ENCODE measurements around the gene ABCD1. TPM values are rescaled to one million over a fixed set of nuclear protein-coding genes. Genes with fewer than 3 reads are reported as not detected.

ABCD1 gene
- polyA plus RNA-seq, 3 donors = 7.9 to 9.8 (median 8.0) TPM

DNA sequence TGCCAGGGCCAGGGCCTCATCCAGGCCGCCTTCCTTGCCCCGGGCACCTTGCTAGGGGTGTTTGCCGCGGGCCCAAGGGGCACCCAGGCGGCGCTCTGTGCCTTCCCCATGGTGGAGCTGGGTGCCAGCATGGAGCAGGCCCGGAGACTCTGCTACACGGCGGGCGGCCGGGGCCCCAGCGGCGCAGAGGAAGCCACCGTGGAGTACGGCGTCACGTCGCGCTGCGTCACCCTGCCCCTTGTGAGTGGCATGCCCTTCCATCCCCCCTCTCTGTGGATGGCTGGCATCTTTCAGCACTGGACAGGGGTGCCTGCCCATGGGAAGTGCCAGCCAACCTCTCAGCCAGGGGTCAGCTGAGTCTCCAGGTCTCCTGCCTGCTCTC lies 43.0 kb downstream of the ABCD1 start:
- DNase-seq (ENCODE audit: extremely low read depth in 1 of 11, low read depth in 9 of 11, low spot score in 4 of 11) = no peak

DNA sequence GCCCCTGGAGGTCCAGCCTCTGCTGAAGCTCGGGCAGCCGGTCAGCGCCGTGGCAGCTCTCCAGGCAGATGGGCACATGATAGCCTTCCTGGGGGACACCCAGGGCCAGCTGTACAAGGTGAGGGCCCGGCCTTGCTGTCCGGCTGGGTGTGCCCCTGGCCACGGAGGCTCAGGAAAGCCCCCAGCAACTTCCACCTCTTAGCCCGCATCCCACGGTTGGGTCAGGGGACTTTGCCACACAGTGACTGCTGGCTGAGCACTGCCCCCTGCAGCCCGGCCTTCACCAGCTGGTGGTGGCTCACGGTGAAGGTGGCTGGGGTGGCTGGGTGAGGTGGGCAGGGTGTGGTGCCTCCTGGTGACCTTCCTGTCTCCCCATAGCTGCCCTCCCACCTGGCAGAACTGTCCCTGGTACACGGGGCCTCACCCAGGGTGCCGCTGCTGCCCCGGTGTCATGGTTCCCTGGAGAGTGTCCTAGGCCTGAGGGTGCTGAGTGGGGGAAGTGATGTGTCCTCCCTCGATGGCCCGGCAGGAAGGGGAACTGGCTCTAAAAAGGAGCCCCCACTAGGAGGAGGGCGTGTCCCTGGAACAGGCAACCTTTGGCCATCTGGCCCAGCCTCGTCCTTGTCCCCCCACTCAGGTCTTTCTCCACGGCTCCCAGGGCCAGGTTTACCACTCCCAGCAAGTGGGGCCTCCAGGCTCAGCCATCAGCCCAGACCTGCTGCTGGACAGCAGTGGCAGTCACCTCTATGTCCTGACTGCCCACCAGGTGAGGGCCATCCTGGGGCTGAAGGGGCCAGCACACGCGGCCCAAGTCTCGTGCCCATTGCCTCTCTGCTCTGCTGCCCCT lies 43.9 kb downstream of the ABCD1 start:
- no peak for DNase-seq (ENCODE audit: extremely low read depth in 1 of 11, low read depth in 9 of 11, low spot score in 4 of 11)

DNA sequence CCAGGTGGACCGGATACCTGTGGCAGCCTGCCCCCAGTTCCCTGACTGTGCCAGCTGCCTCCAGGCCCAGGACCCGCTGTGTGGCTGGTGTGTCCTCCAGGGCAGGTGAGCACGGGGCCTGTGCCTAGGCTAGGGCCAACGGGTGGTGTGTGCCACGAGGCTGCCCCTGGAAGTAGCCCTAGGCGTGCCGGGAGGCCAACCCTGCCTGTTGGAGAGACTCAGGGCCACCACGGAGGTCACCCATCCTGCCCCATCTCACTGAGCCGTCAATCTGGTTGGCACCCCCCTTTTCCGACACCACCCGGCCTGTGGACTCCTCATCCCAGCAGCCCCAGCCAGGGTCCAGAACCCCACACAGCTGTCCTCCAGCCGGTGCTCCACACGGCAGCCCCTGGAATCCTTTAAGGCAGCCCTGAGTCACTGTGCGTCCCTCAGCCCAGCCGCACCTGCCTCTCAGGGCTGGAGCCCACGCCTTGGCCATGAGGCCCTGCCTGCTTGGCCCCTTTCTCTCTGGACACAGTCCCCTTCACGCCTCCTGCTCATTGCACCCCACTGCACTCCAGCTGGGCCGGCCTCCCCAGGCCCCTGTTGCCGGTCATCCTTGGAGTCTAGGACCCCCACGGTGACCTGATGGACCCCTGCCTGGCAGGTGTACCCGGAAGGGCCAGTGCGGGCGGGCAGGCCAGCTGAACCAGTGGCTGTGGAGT lies 44.7 kb downstream of the ABCD1 start:
- no peak for DNase-seq (ENCODE audit: extremely low read depth in 1 of 11, low read depth in 9 of 11, low spot score in 4 of 11)

DNA sequence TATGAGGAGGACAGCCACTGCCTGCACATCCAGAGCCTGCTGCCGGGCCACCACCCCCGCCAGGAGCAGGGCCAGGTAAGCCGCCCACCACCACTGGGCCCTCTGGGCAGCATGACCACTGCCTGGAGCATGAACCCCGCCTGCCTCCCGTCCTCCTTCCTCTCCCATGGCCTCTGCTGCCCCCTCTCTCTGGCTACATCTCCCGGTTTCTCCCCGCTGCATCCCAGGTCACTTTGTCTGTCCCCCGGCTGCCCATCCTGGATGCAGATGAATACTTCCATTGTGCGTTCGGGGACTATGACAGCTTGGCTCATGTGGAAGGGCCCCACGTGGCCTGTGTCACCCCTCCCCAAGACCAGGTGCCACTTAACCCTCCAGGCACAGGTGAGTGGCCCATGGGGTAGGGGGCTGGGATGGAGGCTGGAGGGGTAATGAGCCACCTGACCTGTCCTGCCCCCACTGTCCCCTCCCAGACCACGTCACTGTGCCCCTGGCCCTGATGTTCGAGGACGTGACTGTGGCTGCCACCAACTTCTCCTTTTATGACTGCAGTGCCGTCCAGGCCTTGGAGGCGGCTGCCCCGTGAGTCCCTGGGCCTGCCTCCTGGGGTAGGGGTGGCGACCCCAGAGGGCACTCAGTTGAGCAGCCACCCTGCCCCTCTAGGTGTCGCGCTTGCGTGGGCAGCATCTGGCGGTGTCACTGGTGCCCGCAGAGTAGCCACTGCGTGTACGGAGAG lies 45.4 kb downstream of the ABCD1 start:
- DNase-seq (ENCODE audit: extremely low read depth in 1 of 11, low read depth in 9 of 11, low spot score in 4 of 11) = no peak

DNA sequence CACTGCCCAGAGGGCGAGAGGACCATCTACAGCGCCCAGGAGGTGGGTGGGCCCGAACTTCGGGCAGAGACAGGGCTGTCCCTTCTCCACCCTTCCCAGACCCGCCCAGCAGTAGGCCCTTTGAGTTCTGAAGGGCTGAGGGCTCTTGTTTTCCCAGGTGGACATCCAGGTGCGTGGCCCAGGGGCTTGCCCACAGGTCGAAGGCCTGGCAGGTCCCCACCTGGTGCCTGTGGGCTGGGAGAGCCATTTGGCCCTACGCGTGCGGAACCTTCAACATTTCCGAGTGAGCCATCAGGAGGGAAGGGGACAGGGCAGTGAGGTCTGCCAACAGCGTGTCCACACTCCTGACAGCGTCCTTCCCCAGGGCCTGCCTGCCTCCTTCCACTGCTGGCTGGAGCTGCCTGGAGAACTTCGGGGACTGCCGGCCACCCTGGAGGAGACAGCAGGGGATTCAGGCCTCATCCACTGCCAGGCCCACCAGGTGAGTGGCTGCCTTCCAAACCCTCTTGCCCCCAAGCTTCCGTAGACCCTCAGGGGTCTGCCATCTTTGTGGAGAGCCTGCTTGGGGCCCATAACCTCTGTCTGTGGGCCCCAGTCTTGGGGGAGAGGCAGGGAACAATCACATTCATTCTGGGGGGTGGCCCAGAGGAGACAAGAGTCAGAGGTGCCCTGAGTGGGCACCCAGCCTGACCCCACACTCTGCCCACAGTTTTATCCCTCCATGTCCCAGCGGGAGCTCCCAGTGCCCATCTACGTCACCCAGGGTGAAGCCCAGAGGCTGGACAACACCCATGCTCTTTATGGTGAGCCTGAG lies 46.2 kb downstream of the ABCD1 start:
- no peak for DNase-seq (ENCODE audit: extremely low read depth in 1 of 11, low read depth in 9 of 11, low spot score in 4 of 11)

DNA sequence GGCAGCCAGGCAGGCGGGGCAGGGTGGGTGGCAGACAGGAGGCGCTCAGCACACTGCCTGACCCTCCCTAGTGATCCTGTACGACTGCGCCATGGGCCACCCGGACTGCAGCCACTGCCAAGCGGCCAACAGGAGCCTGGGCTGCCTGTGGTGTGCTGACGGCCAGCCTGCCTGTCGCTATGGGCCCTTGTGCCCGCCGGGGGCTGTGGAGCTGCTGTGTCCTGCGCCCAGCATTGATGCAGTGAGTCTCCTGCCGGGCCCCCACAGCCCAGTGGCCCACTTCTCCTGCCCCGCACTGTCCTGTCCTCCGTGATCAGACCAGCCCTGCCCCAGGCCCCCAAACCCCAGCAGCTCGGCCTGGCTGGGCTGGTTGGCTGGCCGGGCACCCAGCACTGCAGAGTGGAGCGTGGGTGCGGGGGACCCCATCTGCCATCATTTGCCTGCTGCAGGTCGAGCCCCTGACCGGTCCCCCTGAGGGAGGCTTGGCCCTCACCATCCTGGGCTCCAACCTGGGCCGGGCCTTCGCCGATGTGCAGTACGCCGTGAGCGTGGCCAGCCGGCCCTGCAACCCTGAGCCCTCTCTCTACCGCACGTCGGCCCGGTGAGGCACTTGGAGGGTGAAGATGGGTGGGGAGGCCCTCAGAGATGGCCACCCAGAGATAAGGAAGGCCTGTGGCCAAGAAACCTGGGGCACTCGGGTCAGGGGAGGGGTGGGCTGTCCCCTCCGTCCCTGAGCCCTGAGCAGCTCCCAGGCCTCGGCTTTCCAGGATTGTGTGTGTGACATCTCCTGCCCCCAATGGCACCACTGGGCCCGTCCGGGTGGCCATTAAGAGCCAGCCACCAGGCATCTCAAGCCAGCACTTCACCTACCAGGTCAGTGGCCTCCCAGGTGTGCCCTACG lies 47.0 kb downstream of the ABCD1 start:
- no peak for DNase-seq (ENCODE audit: extremely low read depth in 1 of 11, low read depth in 9 of 11, low spot score in 4 of 11)

DNA sequence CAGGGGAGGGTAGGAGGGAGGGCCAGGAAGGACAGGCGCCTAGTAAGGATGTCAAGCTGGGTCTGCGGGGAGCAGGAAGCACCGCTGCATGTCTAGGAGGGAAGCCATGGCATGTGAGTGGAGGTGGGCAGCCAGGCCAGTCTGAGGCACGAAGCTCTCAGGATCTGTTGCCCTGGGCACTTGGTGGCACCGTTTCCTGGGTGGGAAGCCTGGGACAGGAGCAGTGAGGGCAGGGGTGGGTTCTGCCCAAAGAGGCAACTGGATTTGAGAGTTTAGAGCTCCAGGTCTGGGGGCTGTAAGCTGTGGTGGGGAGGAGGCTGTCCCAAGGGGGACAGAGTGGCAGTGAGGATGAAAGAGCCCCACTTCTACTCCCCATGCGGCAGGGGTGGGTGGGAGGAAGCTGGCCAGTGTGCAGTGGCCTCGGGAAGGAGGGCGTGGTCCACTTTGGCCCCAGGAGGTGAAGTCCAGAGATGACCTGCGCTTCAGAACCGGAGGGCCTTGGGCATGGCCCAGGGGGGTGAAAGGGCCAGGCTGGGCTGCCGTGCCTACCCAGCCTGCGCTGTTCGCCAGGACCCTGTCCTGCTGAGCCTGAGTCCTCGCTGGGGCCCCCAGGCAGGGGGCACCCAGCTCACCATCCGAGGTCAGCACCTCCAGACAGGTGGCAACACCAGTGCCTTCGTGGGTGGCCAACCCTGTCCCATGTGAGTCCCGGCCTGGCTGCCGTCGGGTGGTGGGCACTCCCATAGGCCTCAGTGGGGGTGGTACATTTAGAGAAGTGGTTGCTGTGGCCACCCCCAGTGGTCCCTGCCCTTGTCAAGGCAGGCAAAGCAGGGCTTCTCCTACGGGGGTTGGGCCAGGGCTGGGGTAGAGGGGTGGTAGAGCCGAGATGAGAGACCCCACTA lies 47.9 kb downstream of the ABCD1 start:
- DNase-seq (ENCODE audit: extremely low read depth in 1 of 11, low read depth in 9 of 11, low spot score in 4 of 11) = no peak

DNA sequence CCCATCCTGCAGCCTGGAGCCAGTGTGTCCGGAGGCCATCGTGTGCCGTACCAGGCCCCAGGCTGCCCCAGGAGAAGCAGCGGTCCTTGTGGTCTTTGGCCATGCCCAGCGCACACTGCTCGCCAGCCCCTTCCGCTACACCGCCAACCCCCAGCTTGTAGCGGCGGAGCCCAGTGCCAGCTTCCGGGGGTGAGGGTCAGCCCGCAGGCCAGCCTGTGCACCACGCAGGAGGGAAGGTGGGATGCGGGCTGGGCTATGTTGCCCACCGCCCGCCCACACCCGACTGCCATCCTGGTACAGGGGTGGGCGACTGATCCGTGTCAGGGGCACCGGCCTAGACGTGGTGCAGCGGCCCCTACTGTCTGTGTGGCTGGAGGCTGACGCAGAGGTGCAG lies 48.6 kb downstream of the ABCD1 start:
- no peak for DNase-seq (ENCODE audit: extremely low read depth in 1 of 11, low read depth in 9 of 11, low spot score in 4 of 11)

DNA sequence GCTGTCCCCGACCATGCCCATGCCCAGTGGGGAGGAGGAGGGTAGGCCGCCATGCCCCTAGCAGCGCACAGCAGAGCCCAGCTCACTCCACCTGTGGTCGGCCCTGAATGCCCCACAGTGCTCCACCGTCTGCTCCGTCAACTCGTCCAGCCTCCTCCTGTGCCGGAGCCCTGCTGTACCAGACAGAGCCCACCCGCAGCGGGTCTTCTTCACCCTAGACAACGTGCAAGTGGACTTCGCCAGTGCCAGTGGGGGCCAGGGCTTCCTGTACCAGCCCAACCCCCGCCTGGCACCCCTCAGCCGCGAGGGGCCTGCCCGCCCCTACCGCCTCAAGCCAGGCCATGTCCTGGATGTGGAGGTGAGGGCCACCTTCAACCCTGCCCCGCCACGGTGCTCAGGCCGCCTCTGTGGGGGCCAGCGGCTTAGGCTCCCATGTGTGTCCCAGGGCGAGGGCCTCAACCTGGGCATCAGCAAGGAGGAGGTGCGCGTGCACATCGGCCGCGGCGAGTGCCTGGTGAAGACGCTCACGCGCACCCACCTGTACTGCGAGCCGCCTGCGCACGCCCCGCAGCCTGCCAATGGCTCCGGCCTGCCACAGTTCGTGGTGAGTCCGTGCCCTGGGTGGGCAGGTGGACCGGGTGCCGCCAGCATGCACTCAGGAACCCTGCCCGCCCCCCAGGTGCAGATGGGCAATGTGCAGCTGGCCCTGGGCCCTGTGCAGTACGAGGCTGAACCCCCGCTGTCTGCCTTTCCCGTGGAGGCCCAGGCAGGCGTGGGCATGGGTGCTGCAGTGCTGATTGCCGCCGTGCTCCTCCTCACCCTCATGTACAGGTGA lies 49.3 kb downstream of the ABCD1 start:
- no peak for DNase-seq (ENCODE audit: extremely low read depth in 1 of 11, low read depth in 9 of 11, low spot score in 4 of 11)

DNA sequence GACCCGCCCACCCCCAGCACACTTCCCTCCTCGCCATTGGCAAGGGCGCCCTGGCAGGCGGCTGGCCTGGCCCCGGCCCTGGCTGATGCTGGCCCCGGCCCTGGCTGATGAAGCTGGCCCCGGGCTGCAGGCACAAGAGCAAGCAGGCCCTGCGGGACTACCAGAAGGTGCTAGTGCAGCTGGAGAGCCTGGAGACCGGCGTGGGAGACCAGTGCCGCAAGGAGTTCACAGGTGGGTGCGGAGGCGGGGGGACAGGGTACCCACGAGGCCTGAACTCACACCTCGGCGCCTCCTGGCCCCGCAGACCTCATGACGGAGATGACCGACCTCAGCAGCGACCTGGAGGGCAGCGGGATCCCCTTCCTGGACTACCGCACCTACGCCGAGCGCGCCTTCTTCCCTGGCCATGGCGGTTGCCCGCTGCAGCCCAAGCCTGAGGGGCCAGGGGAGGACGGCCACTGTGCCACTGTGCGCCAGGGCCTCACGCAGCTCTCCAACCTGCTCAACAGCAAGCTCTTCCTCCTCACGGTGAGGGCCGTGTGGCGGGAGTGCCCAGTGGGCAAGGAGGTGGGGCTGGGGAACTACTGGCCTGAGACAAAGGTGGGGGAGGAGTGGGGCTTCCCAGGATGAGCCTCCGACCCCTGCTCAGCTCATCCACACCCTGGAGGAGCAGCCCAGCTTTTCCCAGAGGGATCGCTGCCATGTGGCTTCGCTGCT lies 50.1 kb downstream of the ABCD1 start:
- no peak for DNase-seq (ENCODE audit: extremely low read depth in 1 of 11, low read depth in 9 of 11, low spot score in 4 of 11)

DNA sequence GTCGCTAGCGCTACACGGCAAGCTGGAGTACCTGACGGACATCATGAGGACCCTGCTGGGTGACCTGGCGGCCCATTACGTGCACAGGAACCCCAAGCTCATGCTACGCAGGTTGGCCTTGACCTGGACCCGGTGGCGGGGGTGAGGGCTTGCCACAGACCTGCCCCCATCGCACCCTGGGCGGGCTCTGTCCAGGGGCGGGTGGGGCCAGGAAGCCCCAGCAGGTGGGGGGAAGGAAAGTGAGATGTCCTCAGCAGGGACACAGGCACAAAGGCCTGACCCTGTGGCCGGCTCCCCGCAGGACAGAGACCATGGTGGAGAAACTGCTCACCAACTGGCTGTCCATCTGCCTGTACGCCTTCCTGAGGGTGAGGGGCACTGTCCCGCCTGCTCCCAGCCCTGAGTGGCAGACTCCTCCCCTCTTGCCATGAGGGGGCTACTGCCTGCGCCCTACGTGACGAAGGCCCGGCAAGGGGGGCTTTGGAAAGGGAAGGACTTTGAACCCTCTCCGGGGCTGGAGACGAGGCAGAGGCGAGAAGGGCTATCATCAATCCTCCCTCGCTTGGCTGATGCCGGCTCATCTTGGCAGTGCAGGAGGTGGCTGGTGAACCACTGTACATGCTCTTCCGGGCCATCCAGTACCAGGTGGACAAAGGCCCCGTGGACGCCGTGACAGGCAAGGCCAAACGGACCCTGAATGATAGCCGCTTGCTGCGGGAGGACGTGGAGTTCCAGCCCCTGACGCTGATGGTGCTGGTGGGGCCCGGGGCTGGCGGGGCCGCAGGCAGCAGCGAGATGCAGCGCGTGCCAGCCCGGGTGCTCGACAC lies 50.9 kb downstream of the ABCD1 start:
- no peak for DNase-seq (ENCODE audit: extremely low read depth in 1 of 11, low read depth in 9 of 11, low spot score in 4 of 11)

DNA sequence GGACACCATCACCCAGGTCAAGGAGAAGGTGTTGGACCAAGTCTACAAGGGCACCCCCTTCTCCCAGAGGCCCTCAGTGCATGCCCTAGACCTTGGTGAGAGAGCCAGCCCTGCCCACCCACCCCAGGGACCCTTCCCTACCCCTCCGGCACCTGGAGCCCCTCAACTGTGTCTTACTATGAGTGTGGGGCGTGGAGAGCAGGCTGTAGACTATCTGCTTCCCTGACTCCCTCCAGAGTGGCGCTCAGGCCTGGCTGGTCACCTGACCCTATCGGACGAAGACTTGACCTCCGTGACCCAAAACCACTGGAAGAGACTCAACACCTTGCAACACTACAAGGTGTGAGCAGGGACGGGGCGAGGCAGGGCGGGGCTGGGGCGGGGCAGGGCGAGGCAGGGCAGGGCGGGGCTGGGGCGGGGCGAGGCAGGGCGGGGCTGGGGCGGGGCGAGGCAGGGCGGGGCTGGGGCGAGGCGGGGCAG lies 51.5 kb downstream of the ABCD1 start:
- DNase-seq (ENCODE audit: extremely low read depth in 1 of 11, low read depth in 9 of 11, low spot score in 4 of 11) = no peak

DNA sequence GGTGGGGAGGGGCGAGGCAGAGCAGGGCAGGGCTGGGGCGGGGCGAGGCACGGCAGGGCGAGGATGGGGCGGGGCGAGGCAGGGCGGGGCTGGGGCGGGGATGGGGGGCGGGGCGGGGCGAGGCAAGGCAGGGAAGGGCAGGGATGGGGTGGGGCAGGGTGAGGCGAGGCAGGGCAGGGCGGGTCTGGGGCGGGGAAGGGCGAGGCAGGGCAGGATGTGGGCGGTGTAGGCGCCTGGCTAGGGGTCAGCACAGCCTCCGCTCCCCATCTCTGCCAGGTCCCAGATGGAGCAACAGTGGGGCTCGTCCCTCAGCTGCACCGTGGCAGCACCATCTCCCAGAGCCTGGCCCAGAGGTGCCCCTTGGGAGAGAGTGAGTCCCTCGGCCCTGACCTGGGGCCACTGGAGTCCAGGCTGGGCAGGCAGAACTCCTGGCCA lies 52.0 kb downstream of the ABCD1 start:
- no peak for DNase-seq (ENCODE audit: extremely low read depth in 1 of 11, low read depth in 9 of 11, low spot score in 4 of 11)

DNA sequence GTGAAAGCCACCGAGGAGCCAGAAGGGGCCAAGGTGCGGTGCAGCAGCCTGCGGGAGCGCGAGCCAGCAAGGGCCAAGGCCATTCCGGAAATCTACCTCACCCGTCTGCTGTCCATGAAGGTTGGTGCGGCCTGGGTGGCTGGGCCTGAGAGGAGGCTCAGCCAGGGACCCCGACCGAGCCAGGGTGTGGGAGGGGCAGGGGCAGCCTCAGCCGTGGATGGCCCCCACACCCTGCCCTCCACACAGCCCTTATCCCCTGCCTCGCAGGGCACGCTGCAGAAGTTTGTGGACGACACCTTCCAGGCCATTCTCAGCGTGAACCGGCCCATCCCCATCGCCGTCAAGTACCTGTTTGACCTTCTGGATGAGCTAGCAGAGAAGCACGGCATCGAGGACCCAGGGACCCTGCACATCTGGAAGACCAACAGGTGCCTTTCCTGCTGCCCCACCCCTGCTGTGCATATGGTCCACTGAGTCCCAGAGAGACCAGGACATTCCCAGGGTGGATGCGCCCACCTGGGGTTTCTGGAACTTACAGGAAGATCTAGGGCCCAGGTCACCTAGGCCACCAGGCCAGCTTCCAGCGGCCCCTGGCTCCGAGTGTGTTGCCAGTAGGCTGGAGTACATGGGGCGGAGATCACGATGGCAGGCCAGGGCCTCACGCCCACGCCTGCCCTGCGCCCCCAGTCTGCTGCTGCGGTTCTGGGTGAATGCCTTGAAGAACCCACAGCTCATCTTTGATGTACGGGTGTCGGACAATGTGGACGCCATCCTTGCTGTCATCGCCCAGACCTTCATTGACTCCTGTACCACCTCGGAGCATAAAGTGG lies 52.8 kb downstream of the ABCD1 start:
- DNase-seq (ENCODE audit: extremely low read depth in 1 of 11, low read depth in 9 of 11, low spot score in 4 of 11) = no peak

All from renal cortex interstitium (tissue), 11 donors.